Activated CD4-positive, alpha-beta T cell treated with anti-CD3 and anti-CD28 coated beads for 48 hours (primary cell): ENCODE results near the gene CD7.

ENCODE experiments used
- DNase-seq: peaks from one replicate; pipeline ENCODE4 v3.0.0-alpha.2; 2020

Gene CD7

DNA sequence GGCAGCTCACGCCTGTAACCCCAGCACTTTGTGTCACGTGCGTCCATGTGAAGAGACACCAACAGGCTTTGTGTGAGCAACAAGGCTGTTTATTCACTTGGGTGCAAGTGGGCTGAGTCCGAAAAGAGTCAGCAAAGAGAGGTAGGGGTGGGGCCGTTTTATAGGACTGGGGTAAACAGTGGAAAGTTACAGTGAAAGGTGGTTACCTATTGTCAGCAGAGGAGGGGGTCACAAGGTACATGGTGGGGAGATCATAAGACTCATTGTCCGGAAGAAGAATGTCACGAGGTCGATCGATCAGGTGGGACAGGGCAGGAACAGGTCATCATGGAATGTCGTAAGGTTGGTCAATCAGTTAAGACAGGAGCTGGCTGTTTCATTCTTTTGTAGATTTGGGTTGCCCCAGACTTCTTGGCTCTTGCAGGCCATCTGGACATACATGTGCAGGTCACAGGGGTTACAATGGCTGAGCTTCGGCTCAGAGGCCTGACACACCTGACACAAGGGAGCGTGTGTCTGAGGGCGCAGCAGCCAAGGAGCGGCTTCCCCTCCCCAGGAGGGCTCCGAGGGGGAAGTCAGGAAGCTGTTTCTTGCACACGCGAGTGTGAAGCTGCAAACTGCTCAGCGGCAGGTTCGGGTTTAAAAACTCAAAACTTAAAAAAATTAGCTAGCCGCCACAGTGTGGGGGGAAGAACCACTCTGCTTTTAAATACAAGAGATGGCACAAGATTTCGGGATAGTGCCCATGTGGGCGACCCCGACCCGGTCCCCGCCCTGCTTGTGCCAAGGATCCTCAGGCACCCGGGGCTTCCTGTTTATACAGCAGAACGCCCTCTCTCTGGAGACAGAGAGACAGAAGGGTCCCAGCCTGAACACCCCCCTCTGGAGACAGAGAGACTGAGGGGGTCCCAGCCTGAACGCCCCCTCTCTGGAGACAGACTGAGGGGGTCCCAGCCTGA lies 29.2 kb upstream of the CD7 start:
- no peak for DNase-seq

DNA sequence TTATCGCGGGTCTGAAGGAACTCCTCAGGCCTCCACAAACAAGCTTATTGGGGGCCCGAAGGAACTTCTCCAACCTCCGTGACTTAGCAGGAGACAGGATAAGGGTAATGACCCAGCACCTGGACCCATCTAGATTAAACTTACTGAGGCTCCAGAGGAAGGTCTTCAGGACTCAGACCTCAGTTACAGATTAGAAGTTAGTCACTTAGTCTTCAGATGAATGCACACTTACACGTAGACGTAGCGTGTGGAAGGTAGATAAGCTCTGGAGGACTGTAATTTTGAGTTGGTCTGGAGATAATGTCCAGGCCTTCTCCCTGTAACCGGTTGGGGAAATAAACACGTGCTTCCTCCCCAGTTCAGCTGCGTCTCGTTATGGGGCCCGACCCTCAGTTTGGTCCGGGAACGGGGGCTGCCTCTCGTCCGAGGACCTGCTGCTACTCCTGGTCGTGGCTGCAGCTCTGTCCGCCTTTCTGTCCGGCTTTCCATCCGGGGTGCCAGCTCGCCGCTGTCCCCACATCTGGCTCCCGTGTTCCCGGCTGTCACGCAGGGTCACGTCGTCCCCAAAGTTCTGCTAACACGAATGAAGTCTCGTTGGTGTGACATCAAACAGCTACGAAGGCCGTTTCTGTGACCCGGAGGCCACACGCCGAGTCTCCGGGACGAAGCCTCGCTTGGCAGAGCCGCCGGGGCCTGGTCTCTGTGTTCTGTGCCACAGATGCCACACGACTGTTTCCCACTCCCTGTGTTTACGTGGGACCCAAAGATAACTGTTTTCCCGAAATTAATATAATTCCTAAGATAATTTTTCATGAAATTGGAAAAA lies 28.0 kb upstream of the CD7 start:
- no peak for DNase-seq

DNA sequence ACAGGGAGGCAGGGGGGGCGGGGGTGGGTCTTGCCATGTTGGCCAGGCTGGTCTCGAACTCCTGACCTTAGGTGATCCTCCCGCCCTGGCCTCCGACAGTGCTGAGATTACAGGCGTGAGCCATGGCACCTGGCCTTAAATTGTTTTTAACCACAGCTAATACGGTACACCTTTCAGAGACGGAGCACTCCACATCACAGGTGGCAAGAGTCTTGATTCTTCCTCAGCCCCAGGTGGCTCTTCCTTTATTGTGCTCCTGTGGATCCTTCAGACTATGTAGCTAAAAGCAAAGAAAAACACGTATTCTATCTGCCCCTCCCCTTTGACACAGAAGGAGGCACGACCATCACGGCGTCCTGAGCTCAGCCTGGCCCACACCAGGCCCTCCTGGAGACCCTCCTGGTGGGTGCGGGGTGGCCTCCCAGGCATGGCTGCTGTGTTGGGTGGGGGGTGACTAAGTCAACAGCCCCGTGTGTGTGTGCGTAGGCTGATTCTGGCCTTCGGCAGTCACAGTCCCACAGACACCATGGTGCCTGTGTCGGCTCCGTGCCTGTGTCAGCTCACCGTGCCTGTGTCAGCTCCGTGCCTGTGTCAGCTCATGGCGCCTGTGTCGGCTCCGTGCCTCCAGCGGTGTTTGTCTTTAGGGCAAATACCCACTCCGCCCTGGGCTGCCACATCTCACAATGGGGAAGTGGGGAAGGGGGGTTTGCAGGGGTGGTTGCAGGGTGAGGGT lies 26.9 kb upstream of the CD7 start:
- no peak for DNase-seq

DNA sequence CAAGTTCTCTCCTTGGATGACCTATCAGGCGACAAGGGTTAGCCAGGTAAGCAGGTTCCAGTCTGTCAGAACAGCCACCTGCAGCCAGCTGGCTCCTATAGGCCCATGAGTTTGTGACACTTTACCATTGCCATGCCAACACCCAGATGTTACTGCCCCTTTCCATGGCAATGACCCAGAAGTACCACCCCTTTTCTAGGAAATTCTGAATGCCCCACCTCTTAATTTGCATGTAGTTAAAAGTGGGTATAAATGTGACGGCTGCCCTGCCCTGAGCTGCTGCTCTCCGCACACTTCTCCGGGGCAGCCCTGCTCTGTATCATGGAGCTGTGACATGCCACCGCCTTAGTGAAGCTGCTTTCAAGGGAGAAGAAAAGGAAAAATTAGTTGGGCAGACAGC lies 26.2 kb upstream of the CD7 start:
- DNase-seq: no peak

DNA sequence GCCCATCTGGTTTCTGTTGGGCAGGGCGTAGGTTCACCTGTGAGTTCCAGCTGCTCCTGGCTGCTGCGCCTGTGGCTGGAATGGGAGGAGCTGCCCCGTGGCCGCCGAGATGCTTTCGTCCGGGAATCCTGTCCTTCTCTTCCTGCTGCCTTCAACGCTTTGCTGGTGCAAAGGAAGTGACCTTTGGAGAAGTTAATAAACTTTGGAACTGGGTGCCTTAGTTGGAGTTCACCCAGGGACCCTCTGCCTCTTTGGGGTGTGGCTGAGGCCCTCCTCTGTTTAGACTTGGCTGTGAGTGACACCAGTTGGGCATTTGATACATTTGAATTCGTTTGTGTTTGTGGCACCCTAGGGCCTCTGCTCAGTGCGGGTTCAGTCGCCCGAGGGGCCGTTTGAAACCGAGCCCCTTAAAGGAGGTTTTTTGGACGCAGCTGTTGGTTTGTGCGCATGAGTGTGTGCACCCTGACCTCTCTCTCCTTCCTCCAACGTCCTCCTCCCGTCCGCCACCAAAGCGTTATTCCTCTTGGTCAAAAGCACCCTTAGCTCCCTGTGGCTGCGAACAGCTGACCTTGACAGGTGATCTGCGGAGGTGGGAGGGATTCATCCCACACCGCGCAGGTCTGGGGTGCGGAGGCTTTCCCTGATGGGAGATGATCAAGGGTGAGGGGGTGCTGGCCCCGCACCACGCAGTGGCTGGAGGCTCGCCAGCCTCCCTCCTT lies 25.1 kb upstream of the CD7 start:
- no peak for DNase-seq

DNA sequence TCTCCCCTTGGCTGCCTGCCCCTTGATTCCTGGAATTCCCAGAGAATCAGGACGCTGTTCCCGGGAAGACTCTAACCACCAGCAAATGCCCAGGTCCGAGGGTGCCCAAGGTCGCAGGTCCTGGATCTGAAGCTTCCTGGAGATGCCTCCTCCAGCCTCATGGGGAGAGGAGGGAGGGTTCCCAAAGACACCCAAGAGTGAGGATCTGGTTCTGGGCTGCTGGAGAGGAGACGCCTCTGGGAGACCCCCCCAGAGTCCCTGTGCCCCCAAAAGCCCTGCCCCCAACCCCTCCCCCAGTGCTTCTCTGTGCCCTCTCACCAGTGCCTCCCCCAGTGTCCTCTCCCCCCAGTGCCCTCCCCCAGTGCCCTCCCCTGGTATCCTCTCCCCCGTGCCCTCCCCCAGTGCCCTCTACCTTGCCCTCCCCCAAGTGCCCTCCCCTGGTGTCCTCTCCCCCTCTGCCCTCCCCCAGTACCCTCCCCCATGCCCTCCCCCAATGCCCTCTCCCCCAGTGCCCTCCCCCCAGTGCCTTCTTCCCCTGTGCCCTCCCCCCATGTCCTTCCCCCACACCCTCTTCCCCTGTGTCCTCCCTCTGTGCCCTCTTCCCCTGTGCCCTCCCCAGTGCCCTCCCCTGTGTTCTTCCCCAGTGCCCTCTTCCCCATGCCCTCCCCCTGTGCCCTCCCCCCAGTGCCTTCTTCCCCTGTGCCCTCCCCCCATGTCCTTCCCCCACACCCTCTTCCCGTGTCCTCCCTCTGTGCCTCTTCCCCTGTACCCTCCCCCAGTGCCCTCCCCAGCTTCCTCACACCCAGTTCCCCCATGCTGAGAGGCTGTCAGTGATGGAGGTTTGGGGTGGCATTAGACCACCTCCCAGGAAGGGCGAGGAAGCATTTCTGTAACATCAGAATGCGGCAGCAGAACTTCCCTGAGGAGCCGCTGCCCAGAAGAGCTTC lies 22.5 kb upstream of the CD7 start:
- no peak for DNase-seq

DNA sequence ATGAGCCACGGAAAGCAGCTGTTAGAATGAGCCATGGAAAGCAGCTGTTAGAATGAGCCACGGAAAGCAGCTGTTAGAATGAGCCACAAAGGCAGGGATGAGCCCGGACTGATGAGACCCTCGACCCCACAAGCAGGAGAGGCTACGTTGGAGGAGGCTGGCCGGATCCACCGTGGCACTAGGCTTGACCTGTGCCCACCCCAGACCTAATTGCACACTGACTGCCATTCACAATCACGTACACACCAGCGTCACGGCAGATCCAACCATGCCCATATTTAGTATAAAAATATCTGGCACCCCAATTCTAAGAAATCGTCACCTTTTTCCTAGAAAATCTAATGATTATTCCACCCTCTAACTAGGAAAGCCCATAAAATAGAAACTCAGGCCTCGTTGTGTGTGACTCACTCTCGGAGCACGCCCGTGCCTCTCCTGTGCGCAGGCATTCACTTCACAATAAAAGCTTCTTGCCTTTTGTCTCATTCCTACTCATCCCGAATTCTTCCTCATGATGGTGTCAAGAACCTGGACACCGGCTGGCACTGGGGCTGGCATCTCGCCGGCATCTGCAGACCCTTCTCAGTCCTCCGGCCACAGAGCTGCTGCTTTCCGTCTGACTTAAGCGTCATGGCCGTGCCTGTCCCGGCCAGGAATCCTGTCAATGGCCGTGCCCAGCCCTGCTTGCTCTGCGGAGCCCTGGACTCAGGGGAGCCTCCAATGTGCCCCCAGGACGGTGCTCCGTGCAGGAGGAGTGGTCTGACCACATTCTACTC lies 21.6 kb upstream of the CD7 start:
- no peak for DNase-seq

DNA sequence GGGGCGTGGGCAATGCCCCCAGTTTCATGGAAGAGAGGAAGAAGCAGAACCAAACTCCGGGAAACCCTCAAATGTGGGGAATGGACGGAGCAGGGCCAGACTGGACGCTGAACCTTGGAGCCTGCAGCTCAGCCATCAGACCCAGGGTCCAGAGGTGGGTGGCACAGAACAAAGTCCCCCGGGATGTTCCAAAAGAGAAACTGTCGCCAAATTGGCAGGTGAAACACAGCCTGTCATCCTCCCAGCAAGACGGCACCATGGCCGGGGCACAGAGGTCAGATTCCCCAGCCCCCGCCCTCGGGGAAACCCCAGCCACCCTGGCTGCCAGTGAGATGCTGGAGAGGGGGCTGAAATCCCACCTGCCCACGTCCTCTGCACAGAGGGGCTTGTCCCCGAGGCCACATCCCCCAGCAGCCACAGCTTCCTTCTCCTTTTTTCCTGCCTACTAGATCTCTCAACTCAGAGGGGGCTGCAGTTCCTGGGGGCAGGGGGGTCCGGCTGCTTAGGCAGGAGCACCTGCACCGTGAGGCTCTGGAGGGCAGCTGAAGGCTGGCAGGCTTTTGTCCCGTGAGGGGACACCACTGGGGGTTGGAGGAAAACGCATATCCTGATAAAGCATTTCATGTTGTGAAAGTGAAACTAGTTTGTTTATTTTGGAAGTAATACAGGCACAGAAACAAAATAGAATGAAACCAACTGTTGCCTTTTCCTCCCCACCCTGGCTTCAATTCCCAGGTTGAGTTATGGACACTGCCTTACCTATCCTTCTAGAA lies 17.4 kb upstream of the CD7 start:
- DNase-seq: no peak

DNA sequence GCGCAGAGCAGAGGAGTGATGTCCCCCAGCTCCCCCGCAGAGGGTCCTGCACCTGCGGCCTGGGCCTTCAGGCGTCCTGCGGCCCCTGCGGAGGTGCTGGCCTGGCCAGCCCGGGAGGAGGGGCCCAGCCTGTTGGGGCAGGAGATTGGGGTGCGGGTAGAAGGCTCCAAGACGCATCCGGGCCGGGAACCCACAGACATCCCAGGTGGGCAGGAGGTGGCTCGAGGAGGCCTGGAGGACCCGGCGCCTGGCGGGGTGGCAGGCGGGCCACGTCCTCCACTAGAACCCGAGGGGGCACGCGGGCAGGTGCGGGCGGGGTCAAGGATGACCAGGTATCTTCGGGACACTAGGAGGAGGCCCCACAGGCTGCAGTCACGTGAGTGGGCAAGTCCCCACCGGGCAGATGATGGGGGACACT lies 16.8 kb upstream of the CD7 start:
- DNase-seq: no peak

DNA sequence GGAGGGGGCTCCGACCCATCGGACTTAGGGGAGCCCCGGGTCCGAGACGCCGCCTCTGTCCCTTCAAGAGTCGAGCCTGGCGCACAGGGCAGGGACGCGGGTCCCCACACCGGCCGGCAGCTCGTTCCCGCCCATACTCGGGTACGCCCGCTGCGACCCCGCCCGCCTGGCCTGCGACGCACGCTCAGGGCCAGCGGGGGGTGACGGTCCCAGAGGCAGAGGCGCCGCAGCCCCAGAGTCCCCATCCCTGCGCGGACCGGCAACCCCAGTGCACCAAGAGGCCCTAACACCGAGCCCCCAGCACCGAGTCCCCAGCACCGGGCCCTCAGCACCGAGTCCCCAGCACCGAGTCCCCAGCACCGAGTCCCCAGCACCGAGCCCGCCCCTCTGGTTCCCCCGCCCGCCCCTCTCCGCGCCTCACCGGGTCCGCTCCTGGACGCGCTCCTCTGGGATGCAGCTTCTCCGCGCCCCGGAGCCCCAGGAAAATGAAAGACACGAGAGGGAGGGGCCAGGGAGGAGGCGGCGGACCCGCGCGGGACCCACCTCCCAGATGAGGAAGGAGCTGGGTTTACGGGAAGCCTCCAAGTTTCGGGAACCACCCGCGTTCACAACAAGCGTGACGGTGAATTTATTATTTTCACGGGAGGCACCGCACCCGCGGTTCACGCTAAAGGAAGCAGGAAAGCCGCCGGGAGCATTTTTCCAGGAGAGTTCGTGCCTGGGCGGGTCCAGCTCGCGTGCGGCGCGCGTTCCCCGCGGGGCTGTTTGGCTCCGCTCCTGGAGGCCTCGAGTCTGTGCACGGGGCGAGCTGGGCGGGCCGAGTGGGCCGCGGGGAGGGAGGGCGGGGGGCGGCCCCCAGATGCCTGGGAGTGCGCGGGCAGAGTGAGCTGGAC lies 16.1 kb upstream of the CD7 start, which contains the start of gene SECTM1:
TSS of gene SECTM1 (minus strand) at position 488 of the 893 bp plus-strand sequence. CDS start 6,526 bp downstream, outside the sequence.
- peak; percentile 44 for DNase-seq

DNA sequence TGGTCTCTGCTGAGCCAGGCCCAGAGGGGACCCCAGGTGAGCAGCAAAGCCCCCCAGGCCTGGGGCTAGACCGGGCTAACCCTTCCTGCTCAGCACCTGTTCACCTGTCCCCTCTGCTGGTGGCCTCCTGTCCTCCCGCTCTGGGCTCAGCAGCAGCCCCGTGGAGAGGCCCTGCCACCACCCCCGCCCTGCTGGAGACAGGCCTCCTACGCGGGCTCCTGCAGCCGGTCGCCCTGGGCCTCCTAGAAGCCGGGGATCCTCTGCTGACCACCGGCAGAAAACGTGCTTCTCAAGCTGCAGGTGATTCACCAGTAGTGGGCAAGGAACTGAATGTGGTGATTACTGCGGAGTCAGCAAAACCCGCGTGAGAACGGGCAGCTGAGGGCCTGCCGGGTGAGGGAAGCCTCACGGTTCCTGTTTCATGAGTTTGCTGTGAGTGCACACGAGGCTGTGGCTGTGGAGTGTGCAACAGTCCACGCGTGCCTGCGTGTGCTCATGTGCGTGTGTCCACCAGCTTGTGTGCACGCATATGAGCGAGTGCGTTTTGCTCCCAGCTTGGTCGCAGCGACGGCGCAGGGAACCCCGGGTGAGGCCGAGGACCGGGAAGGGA lies 15.4 kb upstream of the CD7 start:
- DNase-seq: peak; percentile 47

DNA sequence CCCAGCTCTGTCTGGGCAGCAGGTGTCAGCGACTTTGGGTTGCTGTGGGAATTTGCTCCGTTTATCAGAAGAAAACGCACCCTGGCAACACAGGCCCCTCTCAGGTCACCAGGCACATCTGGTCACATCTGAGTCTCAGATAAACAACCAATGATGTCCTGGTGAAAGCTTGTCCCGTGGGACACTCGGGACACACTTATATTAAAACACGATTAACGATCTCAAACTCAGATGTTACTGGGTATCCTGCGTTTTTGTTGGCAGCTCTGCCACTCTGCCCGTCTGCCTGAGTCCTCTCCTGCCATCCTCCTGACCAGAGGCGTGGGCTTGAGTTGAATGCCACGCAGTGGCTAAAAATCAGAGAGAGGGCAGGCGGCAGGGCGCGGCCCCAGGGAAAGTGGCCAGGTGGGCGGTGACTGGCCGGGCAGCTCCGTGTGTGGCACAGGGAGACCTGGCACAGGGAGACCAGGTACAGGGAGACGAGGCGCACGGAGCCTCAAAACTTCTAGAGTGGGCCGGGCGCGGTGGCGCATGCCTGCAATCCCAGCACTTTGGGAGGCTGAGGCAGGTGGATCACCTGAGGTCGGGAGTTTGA lies 14.0 kb upstream of the CD7 start:
- DNase-seq: no peak

DNA sequence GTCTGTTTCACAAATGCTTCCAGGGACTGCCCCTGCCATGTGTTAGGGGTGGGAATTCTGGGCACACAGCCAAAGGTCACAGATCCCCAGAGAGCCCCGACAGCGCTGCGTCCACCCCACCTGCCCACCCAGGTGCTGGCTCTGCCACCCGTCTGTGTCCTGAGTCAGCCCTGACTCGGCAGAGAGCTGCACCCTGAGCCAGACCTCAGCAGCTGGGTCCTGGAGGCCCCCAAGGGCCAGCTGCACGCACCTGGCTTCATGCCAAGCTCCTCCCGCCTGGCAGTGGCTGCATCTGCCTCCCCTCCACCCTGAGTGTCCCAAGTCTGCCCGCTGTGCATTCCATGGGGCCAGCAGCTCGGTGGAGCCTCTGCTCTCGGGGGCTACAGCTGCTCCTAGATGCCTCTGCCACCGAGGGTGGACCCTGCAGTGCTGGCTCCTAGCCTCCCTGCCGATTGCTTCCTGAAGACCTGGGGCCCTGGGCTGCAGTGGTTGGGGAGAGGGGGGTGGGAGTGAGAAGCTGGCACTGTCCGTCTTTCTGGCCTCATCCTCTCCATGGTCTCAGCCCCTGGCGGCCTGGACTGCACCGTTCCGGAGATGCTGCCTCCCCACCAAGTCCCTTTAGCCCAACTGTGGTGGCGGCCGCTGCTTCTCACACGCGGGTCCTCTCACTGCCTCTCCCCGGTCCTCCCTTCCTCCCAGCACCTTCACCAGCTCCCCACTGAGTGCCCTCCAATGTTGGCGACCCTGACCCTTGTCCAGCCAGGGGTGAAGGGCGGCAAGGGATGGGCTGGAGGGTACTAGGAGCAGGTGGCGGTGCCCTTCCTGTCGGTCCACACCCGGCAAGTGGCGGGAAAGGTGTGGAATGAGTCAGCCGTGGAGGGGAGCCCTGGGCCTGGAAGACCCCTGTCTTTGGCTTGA lies 13.2 kb upstream of the CD7 start:
- DNase-seq: no peak

DNA sequence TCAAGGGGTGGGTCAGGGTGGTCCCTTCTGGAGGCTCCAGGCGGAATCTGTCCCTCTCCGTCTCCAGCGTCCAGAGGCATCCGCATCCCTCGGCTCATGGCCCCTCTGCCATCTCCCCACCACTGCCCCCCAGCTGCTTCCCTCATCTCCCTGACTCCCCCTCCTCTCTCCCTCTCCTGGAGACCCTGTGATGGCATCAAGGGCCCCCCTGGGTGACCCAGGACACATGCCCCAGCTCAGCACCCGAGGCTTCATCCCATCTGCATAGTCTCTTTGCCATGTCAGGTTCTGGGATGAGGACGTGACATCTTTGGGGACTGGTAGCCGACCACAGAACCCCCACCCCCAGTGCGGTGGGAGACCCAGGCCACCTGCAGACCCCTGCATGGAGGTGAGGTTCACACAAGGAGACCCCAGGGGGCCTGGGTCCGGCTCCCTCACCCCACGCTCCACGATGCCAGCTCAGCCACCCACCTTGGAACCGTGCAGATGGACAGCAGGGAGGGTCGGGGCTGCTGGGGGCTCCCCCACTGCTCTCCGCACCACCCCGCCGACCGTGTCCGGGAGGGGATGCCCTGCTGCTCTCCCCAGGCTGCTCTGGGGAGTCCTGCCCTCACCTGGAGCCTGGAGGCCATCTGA lies 12.4 kb upstream of the CD7 start:
- DNase-seq: no peak

DNA sequence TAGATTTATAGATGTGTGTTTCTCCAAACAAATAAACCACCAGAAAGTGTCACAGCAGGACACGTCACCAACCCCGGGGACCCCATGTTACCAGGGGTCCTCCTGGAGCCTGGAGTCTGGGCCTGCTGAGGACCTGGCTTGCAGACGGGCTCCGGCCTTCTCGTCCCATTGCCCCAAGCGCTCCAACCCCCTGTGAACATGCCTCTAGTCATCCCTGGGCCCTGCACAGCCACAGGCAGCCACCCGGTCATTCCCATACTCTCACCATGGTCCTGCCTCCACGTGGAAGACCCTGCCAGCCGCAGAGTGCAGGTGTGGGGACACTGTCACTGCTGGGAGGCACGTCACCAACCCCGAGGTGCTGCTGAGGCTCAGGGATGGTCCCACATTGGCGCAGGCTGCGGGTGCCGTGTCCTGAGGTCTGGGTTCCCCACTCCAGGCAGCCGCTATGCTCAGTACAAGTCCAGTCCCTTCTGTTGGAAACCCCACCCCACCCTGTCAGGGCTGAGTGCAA lies 11.6 kb upstream of the CD7 start:
- DNase-seq: no peak
